ENCODE measurements around the gene DYNC1I1.

DNA sequence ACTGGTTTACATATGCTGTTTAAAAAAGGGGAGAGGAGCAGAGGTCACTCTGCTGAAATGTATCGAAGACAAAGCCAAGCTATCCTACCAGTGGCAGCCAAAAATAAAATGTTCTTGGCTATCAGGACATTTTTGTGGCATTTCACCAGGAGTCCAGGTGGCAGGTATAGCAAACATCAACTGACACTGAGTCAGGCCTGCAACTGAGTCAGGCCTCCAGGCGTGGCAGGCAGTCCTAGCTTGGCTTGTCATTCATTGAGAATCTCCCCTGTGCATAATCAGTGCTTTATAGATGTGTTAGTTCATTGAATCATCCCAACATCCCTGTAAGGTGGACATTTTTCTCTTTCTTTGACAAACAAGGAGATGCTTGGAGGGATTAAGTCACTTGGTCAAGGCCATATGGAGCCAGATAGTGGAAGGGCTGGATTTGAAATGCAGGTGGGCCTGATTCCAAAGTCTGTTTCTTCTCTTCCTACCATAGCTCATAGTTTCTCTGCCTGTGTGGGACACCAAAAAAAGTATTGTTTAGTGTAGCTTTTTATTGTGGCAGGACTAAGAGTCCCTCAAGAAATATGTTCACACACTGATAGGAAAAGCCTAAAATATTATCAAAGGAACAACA is 4.3 kb downstream of the DYNC1I1 start:
- TF ChIP-seq, protein P1, sequence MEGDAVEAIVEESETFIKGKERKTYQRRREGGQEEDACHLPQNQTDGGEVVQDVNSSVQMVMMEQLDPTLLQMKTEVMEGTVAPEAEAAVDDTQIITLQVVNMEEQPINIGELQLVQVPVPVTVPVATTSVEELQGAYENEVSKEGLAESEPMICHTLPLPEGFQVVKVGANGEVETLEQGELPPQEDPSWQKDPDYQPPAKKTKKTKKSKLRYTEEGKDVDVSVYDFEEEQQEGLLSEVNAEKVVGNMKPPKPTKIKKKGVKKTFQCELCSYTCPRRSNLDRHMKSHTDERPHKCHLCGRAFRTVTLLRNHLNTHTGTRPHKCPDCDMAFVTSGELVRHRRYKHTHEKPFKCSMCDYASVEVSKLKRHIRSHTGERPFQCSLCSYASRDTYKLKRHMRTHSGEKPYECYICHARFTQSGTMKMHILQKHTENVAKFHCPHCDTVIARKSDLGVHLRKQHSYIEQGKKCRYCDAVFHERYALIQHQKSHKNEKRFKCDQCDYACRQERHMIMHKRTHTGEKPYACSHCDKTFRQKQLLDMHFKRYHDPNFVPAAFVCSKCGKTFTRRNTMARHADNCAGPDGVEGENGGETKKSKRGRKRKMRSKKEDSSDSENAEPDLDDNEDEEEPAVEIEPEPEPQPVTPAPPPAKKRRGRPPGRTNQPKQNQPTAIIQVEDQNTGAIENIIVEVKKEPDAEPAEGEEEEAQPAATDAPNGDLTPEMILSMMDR (IDR thresholded peaks at IDR 0.05; ENCODE audit: extremely low read depth in 1 of 2, insufficient read depth in 1 of 2, low read depth in 1 of 2, low read length in 2 of 2) = no peak
- TF ChIP-seq POLR2A (IDR thresholded peaks at IDR 0.05; ENCODE audit: low read depth, low read length) = no peak
- TF ChIP-seq POLR2AphosphoS5 (IDR thresholded peaks at IDR 0.05; ENCODE audit: insufficient read depth, low read depth, low read length) = no peak
- no peak for TF ChIP-seq EZH2 (IDR thresholded peaks at IDR 0.05; ENCODE audit: borderline replicate concordance, low read depth, low read length, severe bottlenecking)
- no peak for TF ChIP-seq MYC (IDR thresholded peaks at IDR 0.05; ENCODE audit: low read depth, low read length)
- no peak for TF ChIP-seq JUN (IDR thresholded peaks at IDR 0.05; ENCODE audit: borderline replicate concordance, insufficient read depth, insufficient read length, low read depth)
